A204.1 (cell line): ENCODE measurements around the gene TRPM3.
"Not testable (repeated sequence)": the region's sequence is repeated elsewhere in the genome, so short reads cannot be mapped to it uniquely, and the experiment has no call there.

Experiments
- FAIRE-seq: peaks from 2 replicates; lab custom pipeline; 2012; peaks lifted over from hg19 to GRCh38; lab: Jason Lieb, UNC

Gene TRPM3

GRCh38 chr9:70654144-70654543 lies 467.3 kb downstream of the TRPM3 start:
- FAIRE-seq = no peak

- FAIRE-seq = not testable (repeated sequence)
Observed at GRCh38 chr9:70644627-70645026, 476.8 kb downstream of the TRPM3 start.

- no peak for FAIRE-seq
Observed at GRCh38 chr9:70642341-70642740, 479.1 kb downstream of the TRPM3 start.

GRCh38 chr9:70641631-70642030 lies 479.8 kb downstream of the TRPM3 start:
- FAIRE-seq = no peak

- no peak for FAIRE-seq
Observed at GRCh38 chr9:70641031-70641430, 480.4 kb downstream of the TRPM3 start.

GRCh38 chr9:70639853-70640814 lies 481.3 kb downstream of the TRPM3 start:
- peak; percentile 96 for FAIRE-seq

GRCh38 chr9:70635790-70636189 lies 485.6 kb downstream of the TRPM3 start:
- FAIRE-seq = no peak

- FAIRE-seq = no peak
Observed at GRCh38 chr9:70634696-70635095, 486.7 kb downstream of the TRPM3 start.

- no peak for FAIRE-seq
Observed at GRCh38 chr9:70630971-70631370, 490.4 kb downstream of the TRPM3 start.

- FAIRE-seq = not testable (repeated sequence)
Observed at GRCh38 chr9:70629080-70629685, 492.2 kb downstream of the TRPM3 start.

GRCh38 chr9:70625078-70625477 lies 496.3 kb downstream of the TRPM3 start:
- FAIRE-seq = no peak

GRCh38 chr9:70618784-70619183 lies 502.6 kb downstream of the TRPM3 start:
- FAIRE-seq = no peak

- no peak for FAIRE-seq
Observed at GRCh38 chr9:70617033-70617828, 504.2 kb downstream of the TRPM3 start.

- FAIRE-seq = no peak
Observed at GRCh38 chr9:70616228-70616990, 505.0 kb downstream of the TRPM3 start.

- no peak for FAIRE-seq
Observed at GRCh38 chr9:70615464-70616138, 505.8 kb downstream of the TRPM3 start.

- no peak for FAIRE-seq
Observed at GRCh38 chr9:70614786-70615463, 506.5 kb downstream of the TRPM3 start.

GRCh38 chr9:70613024-70613768 lies 508.2 kb downstream of the TRPM3 start:
- no peak for FAIRE-seq

- FAIRE-seq = no peak
Observed at GRCh38 chr9:70610287-70610644, 511.2 kb downstream of the TRPM3 start.

GRCh38 chr9:70609542-70610286 lies 511.7 kb downstream of the TRPM3 start:
- no peak for FAIRE-seq
